Bone marrow (tissue), 2 donors: Measurements from ENCODE around the gene ARVCF.

ENCODE experiments used
- DNase-seq, 2 donors: peaks; one replicate each; lab custom pipeline; 2025; lab: John Stamatoyannopoulos, UW

The ARVCF gene

GRCh38 chr22:20017622-20017958 lies 967 bp upstream of the ARVCF start:
- DNase-seq: no peak

DNA sequence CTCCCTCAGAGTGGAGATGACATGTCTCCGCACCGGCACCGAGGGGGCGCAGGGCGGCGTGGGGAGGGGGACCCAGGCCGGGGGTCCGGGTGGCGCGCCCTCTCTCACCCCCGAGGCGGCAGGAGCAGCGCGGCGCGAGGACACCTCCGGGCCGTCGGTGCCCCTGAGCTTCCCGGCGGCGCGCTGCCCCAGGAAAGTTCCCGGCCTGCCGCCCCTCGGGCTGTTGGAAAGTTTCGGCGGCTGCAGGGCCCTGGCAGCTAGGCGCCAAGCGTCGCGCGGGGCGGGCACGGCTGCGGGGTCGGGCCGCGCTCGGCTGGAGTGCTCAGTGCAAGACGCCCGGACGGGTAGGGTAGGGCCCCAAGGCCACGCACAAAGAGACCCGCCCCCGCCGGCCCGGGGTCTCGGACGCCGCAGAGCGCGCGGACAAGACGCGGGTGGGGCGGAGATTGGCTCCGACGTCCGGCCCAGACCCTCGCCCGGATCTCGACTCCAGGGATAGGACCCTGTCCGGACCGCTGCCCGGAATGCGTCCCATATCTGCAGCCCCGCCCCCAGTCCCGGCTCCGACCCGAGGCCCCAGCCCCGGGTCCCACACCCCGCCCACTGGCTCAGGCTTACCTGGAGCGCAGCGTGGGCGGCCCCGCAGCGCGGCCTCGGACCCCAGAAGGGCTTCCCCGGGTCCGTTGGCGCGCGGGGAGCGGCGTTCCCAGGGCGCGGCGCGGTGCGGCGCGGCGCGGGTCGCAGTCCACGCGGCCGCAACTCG lies 471 bp downstream of the ARVCF start:
- no peak for DNase-seq

DNA sequence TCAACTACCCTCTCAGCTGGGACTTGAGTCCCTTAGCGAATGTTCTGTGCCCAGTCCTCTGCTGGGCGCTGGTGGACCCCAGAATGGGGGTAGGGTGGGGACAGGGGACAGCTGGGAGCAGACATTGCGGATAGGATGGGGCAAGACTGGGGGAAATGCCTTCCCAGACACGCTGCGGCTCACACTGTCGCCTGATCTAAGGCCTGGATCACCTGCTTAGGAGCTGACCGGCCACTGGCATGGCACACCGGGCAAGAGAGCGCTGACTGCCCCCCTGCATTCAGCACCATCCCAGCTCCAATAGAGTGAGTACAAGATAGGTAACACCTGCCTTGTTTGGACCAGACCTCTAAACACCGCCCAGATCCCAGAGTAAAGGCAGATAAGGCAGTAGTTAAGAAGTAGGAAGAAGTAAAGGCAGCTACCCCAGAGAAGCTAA lies 1.4 kb downstream of the ARVCF start:
- DNase-seq: no peak

DNA sequence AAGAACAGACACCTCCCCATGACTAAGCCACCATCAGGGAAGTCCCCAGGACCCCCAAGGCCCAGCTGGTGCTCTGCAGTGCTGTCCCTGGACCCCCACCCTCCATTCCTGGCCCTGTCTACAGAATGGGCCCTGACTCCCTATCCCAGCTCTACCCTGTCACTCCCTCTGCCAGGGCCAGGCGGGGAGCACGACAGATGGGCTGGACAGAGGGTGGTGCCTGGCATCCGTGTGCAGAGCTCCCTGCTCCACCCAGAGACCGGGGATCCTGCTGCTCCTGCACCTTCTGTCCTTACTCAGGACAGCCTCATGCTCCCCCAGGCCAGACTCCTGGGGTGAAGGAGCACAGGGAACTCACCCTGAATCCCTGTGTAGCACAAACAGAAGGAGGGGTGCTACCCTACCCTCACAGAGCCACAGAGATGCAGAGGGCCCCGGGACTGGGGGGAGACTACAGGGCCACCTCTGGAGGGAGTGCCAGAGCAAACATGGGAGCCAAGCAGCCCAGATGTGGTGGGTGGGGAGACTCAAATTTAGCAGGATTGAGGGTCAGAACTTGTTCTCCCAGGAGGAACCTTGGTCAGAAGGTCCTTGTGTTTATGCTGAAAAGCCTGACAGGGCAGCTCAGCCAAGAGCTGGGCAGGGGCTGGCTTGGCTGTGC lies 2.0 kb downstream of the ARVCF start:
- no peak for DNase-seq

- peak in 1 of 2 donors; percentile 69 for DNase-seq
Observed at GRCh38 chr22:20013382-20013871, 3.2 kb downstream of the ARVCF start.

- DNase-seq: no peak
Observed at GRCh38 chr22:20012741-20013331, 3.8 kb downstream of the ARVCF start.

DNA sequence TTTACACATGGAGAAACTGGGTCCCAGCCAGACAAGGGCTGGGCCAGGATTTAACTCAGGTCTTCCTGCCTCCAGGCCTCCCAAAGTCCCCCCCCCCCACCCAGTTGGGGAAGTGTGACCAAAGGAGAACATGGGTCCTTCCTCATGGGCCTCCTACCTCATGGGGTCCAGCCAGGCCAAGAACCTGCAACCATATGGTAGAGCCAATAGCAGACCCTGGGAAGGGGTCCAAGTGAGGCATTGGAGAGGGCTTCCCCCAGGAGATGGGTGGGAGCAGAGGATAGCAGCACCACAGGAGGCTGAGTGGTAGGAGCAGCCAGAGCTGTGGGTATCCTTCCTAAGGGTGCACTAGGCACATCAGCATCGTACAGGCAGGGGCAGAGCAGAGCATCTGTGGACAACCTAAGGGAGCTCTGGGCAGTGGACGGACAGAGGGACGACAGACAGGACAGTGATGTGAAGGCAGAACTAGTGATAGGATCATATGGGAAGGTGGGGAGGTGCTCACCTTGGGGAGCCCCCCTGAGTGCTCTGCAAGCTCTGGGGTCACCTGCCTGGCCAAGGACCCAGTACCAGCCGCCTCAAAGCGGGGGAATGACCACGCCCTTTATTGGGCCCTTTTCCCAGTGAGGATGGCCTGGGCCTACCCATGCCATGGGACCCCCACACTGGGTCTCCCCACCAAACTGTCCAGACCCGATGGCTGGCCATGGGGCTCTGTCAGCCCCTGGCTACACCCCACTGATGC lies 4.5 kb downstream of the ARVCF start:
- DNase-seq: no peak

DNA sequence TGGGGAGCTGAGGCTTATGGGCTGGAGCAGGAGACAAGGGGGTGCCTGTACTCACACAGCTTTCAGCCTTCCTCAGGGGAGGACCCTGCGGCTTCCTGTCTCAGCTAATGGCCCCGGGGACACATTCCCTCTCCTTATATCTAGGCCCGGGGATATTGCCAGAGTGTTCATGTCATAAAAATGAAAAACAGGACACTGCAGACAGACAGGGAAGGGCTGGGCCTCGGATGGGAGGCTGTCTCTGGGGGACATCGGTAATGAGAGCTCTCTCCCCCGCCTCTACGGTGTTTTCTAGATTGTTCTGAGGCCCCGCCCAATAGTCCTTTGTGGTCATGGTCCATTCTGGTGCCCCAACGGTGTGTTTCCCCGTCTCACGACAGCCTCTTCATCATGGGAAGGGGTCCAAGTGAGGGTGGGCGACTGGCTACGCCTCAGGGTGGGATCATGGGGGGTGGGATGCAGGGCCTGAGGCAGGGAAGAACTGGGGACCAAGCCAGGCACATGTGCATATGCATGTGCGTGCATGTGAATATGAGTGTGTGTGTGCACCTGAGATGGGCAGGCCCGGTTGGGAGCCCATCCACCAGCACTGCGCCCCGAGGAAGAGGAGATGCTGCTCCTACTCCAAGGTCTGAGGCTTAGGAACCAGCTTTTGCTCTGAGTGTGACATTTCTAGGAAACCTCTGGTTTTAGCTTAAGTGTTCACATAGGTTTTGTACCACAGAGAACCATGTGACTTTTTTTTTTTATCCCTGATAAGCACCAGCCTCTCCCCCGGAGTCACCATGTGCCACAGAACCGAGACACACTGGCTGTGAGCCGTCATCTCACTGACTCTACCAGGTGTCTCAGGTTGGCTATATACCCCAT lies 5.3 kb downstream of the ARVCF start:
- no peak for DNase-seq

- DNase-seq: no peak
Observed at GRCh38 chr22:20010307-20011122, 6.1 kb downstream of the ARVCF start.

DNA sequence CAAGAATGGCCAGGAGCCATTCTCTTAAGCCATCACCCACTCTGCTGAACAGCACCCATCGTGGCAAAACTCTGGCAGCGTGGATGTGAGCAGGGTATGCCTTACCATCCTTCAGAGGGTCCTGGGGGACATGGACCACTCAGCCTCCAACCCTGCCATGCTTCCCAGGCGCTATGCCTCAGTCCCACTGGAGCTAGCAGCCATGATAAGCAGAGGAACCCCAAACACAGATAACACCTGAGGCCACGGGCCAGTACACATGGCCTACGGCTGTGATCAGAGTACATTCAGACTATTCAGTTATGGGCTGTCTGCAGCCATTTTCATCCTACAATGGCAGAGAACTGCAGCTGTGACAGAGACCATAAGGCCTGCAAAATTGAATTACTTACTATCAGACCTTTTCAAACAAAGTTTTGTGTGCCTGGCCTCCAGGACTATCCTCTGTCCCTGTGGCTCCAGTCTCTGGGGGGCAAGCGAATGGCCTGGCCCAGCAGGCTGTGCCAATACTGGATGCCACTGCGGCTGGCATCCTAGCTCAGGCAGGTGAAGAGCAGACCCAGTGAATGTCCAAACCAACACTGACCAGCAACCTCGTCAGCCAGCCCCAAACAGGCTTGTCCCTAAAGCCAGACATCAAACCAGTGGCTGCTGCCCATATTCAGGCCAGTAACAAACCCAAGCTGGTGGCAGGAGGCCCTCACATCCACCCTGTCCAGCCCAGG lies 6.9 kb downstream of the ARVCF start:
- DNase-seq: no peak

- DNase-seq: no peak
Observed at GRCh38 chr22:20009018-20009491, 7.6 kb downstream of the ARVCF start.

DNA sequence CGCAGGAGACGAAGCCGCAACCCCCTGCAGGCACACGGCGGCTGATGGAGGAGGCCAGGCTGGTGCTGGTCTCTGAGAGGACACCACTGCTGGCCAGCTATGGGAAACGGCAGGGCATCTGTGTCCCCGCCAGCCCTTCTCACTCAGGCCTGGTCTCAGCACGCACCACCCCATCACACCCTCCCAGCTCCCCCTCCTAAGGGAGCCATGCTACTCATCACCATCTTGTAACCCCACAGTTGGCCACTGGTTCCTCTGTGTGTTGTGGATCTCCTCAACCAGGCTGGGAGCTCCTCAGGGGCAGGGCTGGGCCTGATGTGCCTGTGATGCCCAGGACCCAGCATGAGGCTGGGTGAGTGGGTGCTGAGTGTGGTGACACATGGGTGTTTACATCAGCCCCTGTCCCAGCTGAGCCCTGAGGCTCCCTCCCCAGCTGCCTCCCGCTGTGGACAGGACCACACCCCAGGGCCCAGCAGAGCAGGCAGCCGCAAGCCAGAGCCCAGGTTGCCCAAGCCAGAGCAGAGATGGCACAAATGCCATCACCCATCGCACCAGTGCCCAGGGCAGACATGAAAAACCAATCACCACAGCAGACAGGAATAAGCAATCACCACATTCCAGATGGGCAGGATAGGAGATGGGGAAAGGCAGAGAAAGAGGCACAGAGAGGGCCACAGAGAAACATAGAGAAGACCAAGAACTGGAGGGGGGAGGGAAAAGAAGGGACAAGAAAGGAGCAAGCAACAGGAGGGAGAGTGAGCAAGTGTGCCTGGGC lies 8.2 kb downstream of the ARVCF start:
- no peak for DNase-seq

- DNase-seq: no peak
Observed at GRCh38 chr22:20004464-20004863, 12.2 kb downstream of the ARVCF start.

DNA sequence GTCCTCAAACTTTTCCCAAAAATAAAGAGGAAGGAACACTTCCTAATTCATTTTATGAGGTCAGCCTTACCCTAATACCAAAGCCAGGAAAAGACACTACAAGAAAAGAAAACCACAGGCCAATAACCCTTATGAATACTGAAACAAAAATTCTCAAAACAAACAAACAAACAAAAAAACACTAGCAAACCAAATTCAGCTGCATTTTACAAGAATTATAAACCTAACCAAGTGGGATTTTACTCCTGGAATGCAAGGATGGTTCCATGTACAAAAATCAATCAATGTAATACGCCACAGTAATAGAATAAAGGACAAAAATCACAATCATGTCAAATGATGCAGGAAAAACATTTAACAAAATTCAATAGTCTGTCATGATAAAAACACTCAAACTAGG lies 13.3 kb downstream of the ARVCF start:
- no peak for DNase-seq

GRCh38 chr22:20002636-20003035 lies 14.0 kb downstream of the ARVCF start:
- no peak for DNase-seq

GRCh38 chr22:20002128-20002527 lies 14.5 kb downstream of the ARVCF start:
- no peak for DNase-seq

DNA sequence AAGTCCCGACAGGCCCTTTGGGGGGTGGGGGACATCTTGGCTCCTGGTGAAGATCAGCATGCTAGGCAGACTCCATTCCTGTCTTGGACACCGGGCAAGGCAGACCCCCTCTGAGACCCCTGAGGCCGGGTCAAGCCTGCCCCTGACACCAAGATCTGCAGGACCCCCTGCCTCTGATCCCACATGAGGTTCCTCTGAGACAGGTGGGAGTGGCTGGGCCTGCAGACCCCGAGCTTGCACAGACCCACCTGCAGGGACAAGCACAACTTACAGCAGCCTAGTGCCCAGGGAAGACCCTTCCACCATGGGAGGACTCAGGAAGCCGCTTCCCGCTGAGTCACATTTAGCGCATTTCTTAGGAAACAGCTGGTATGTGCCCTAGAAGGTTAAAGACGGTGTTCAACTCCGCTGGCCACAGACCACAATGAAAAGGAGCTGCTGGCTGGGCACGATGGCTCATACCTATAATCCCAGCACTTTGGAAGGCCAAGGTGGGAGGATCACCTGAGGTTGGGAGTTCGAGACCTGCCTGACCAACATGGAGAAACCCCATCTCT lies 15.5 kb downstream of the ARVCF start:
- DNase-seq: peak in 1 of 2 donors; percentile 7

GRCh38 chr22:20000246-20001081 lies 16.2 kb downstream of the ARVCF start:
- DNase-seq: no peak
